SK-N-SH treated with all-trans-retinoic acid at 6 μM for 48 hours (cell line): Measurements from ENCODE around the gene NEK4.

Experiments
- ARNTL ChIP-seq: fragments of 450-650 bp; formaldehyde crosslinking; IDR thresholded peaks from 2 replicates; pipeline ENCODE4 v1.5.0; 2020; ENCODE audit warnings: low read depth, mild to moderate bottlenecking, moderate library complexity, borderline replicate concordance
- CREB5 ChIP-seq: fragments of 250-450 bp; sonication (Bioruptor Pico); IDR thresholded peaks from 2 replicates; pipeline ENCODE4 v1.5.1; 2020; ENCODE audit warnings: low read depth, mild to moderate bottlenecking, moderate library complexity
- CSDC2 ChIP-seq: fragments of 250-450 bp; sonication (Bioruptor Pico); IDR thresholded peaks from 2 replicates; pipeline ENCODE4 v1.5.0; 2020; ENCODE audit warnings: mild to moderate bottlenecking, moderate library complexity
- CSRNP3 ChIP-seq: fragments of 250-450 bp; sonication (Bioruptor Pico); IDR thresholded peaks from 2 replicates; pipeline ENCODE4 v1.5.1; 2021; ENCODE audit warnings: mild to moderate bottlenecking, moderate library complexity
- ESRRG ChIP-seq: fragments of 250-450 bp; sonication (Bioruptor Pico); IDR thresholded peaks from 2 replicates; pipeline ENCODE4 v1.6.1; 2021; ENCODE audit warnings: mild to moderate bottlenecking
- ISL1 ChIP-seq: fragments of 250-450 bp; sonication (Bioruptor Pico); IDR thresholded peaks from 2 replicates; pipeline ENCODE4 v2.1.2; 2022; ENCODE audit warnings: mild to moderate bottlenecking, moderate library complexity
- PATZ1 ChIP-seq: fragments of 250-450 bp; sonication (Bioruptor Pico); IDR thresholded peaks from 2 replicates; pipeline ENCODE4 v1.8.0; 2020; ENCODE audit warnings: mild to moderate bottlenecking, moderate library complexity, borderline replicate concordance
- PPARA ChIP-seq: fragments of 250-450 bp; sonication (Bioruptor Pico); IDR thresholded peaks from 2 replicates; pipeline ENCODE4 v1.5.0; 2020; ENCODE audit warnings: mild to moderate bottlenecking, borderline replicate concordance
- RARB ChIP-seq: fragments of 250-450 bp; sonication (Bioruptor Pico); IDR thresholded peaks from 2 replicates; pipeline ENCODE4 v1.8.0; 2021; ENCODE audit warnings: mild to moderate bottlenecking, moderate library complexity
- TOX ChIP-seq: fragments of 250-450 bp; sonication (Bioruptor Pico); IDR thresholded peaks from 2 replicates; pipeline ENCODE4 v1.8.0; 2021; ENCODE audit warnings: mild to moderate bottlenecking, moderate library complexity, borderline replicate concordance
- ZFP3 ChIP-seq: fragments of 250-450 bp; sonication (Bioruptor Pico); IDR thresholded peaks from 2 replicates; pipeline ENCODE4 v1.5.0; 2020; ENCODE audit warnings: mild to moderate bottlenecking, moderate library complexity
- ZFP30 ChIP-seq: fragments of 450-650 bp; formaldehyde crosslinking; IDR thresholded peaks from 2 replicates; pipeline ENCODE4 v1.5.0; 2022; ENCODE audit warnings: mild to moderate bottlenecking, moderate library complexity
- ZNF565 ChIP-seq: fragments of 450-650 bp; formaldehyde crosslinking; conservative IDR thresholded peaks from 2 replicates; pipeline ENCODE4 v1.5.0; 2020; ENCODE audit warnings: low read depth, mild to moderate bottlenecking, moderate library complexity
- ZNF70 ChIP-seq: fragments of 450-650 bp; formaldehyde crosslinking; IDR thresholded peaks from 2 replicates; pipeline ENCODE4 v1.5.0; 2020; ENCODE audit warnings: mild to moderate bottlenecking, moderate library complexity

GRCh38 chr3:52723935-52724334 lies 46.8 kb downstream of the NEK4 start:
- no peak for TF ChIP-seq PATZ1 (CRISPR knock-in tag)
- TF ChIP-seq ARNTL (CRISPR knock-in tag): no peak
- no peak for TF ChIP-seq ISL1 (CRISPR knock-in tag)
- TF ChIP-seq ZNF565 (CRISPR knock-in tag): no peak
- TF ChIP-seq ZFP3 (CRISPR knock-in tag): no peak
- no peak for TF ChIP-seq CSRNP3 (CRISPR knock-in tag)
- no peak for TF ChIP-seq CREB5 (CRISPR knock-in tag)
- TF ChIP-seq ZNF70: no peak
- TF ChIP-seq CSDC2 (CRISPR knock-in tag): no peak
- no peak for TF ChIP-seq ESRRG
- TF ChIP-seq RARB (CRISPR knock-in tag): no peak
- TF ChIP-seq TOX (CRISPR knock-in tag): no peak
- no peak for TF ChIP-seq PPARA (CRISPR knock-in tag)
- TF ChIP-seq ZFP30 (CRISPR knock-in tag): no peak
